ENCODE results near the gene KNG1. TPM values are rescaled to one million over a fixed set of nuclear protein-coding genes. Genes with fewer than 3 reads are reported as not detected.
A peak's percentile ranks its signal among the peaks of the same experiment; 100 is the strongest.

Gene KNG1
- total RNA-seq, 2 donors from 2014 or later = not detected

GRCh38 chr3:186787642-186788481 lies 70.7 kb downstream of the KNG1 start:
- ATAC-seq (no peak), DNase-seq (no peak)
- H3K4me3 Mint-ChIP-seq = peak overlapping the region; percentile 78
- H3K9me3 ChIP-seq (ENCODE audit: control insufficient read depth, low read length, poor library complexity, severe bottlenecking) = no peaks in the 10 kb centered on the region
- H3K4me1 Mint-ChIP-seq = peaks cover 55% of the 10 kb centered on the region
- peak overlapping the region; percentile 100 for H3K27ac Mint-ChIP-seq
- peaks cover 28% of the 10 kb centered on the region for H3K36me3 Mint-ChIP-seq (ENCODE audit: low read depth)
- H3K27me3 Mint-ChIP-seq = no peaks in the 10 kb centered on the region

- DNase-seq = no peak
These were observed 71.6 kb downstream of the KNG1 start for GRCh38 chr3:186788482-186789370.

DNA sequence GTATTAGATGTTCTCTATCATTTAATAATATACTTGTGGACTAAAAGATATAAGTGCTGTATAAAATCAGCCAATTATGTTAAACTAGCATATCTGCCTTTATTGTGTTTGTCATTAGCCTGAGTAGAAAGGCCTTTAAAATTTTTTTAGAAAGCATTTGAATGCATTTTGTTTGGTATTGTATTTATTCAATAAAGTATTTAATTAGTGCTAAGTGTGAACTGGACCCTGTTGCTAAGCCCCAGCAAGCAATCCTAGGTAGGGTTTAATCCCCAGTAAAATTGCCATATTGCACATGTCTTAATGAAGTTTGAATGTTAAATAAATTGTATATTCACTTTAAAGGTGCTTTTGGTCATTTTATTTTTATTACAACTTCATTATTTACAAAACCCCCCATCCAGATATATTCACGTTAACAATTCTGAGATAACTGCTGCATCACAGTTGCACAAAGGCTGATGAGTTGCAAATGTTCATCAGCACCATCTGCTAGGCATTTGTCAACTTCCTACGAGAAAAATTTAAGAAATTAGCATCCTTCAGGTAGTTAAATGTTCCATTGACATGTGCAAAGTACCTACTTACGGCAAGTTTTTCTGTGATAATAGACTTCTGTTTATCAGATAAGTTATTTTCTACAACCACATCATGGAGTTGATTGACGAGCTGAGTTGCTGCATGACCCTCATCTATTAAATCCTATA lies 72.5 kb downstream of the KNG1 start:
- Mint-ChIP-seq H3K36me3 (ENCODE audit: low read depth) (peaks cover 15% of the 10 kb centered on the region), H3K4me1 (peaks cover 41% of the 10 kb centered on the region), H3K4me3 (peak overlapping the region; percentile 15), H3K27ac (peak overlapping the region; percentile 100), H3K27me3 (no peaks in the 10 kb centered on the region)
- ATAC-seq (peak; percentile 3), DNase-seq (no peak)
- no peaks in the 10 kb centered on the region for H3K9me3 ChIP-seq (ENCODE audit: control insufficient read depth, low read length, poor library complexity, severe bottlenecking)

More at GRCh38 chr3:186788482-186789370, 71.6 kb downstream of the KNG1 start:
- ATAC-seq = no peak
- H3K27me3 Mint-ChIP-seq = no peaks in the 10 kb centered on the region
- H3K27ac Mint-ChIP-seq = peak overlapping the region; percentile 100
- peaks cover 24% of the 10 kb centered on the region for H3K36me3 Mint-ChIP-seq (ENCODE audit: low read depth)
- peaks cover 50% of the 10 kb centered on the region for H3K4me1 Mint-ChIP-seq
- no peaks in the 10 kb centered on the region for H3K9me3 ChIP-seq (ENCODE audit: control insufficient read depth, low read length, poor library complexity, severe bottlenecking)
- H3K4me3 Mint-ChIP-seq = peak overlapping the region; percentile 78

DNA sequence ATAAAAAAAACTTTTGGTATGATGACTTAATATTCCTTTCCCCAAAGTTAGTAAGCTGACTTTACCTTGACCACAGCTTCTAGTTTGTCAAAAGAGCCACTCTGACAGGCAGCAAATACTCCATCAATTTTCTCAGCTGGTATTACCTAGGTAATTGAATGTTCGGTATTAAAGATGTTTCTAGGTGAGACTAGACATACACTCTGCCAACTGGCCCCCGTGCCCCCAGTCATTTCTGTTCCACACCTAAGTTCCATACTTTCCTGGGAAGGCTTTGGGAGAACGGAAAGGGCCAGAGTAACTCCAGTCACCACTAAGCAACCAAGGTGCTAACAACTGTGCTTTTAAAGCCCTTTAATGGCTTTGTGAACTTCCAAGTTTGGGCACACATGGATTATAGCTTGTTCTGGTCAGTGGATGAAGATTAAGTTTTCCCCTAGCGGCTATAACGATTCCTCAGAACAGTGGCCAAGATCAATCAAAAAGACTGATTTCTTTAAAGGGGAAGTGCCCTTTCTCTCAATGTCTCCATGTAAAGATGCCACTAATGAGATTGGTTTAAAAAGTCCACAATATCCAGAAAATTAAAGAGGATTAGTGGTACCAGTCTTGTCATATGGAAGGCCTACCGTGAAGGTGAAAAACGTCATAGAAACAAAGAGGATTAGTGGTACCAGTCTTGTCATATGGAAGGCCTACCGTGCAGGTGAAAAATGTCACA lies 73.3 kb downstream of the KNG1 start:
- peak; percentile 24 for ATAC-seq
- Mint-ChIP-seq H3K4me1 (peaks cover 36% of the 10 kb centered on the region), H3K27ac (peak overlapping the region; percentile 100)

More for the DNA sequence above, 73.3 kb downstream of the KNG1 start:
- H3K9me3 ChIP-seq (ENCODE audit: control insufficient read depth, low read length, poor library complexity, severe bottlenecking) = no peaks in the 10 kb centered on the region
- no peak for DNase-seq
- Mint-ChIP-seq H3K4me3 (peak overlapping the region; percentile 66), H3K27me3 (no peaks in the 10 kb centered on the region), H3K36me3 (ENCODE audit: low read depth) (peaks cover 12% of the 10 kb centered on the region)

Other genes with a start within 250 kb of the KNG1 start
- gene CRYGS, start 173.0 kb upstream of the KNG1 start, total RNA-seq = 1 to 10 TPM; 2.7 to 4.3 TPM
- gene TBCCD1, start 150.0 kb upstream of the KNG1 start, total RNA-seq = 10 to 100 TPM; 12.9 to 14.2 TPM
- gene DNAJB11, start 146.6 kb upstream of the KNG1 start, total RNA-seq = 100 to 1,000 TPM in 1 of 2 donors, 10 to 100 TPM in 1; 83.4 to 101 TPM
- not detected for gene AHSG, start 104.3 kb upstream of the KNG1 start, total RNA-seq
- not detected for gene FETUB, start 77.0 kb upstream of the KNG1 start, total RNA-seq
- gene HRG, start 51.3 kb upstream of the KNG1 start, total RNA-seq = not detected
- 100 to 1,000 TPM; 874 to 882 TPM for gene EIF4A2, start 66.2 kb downstream of the KNG1 start, total RNA-seq
- gene RFC4, start 89.1 kb downstream of the KNG1 start, total RNA-seq = 10 to 100 TPM; 11.6 to 14.5 TPM
- gene ADIPOQ, start 125.4 kb downstream of the KNG1 start, total RNA-seq = not detected
- 100 to 1,000 TPM; 109 to 134 TPM for gene ST6GAL1, start 213.2 kb downstream of the KNG1 start, total RNA-seq

All from T-helper 17 cell (primary cell).